HepG2 (cell line): ENCODE results near the gene MCEE. TPM values are rescaled to one million over a fixed set of nuclear protein-coding genes. Genes with fewer than 3 reads are reported as not detected.

Source experiments
- E2F1 ChIP-seq: sonication (generic); formaldehyde crosslinking; IDR thresholded peaks from 2 replicates; pipeline ENCODE4 v1.5.0; 2020; ENCODE audit warnings: missing genetic modification reagents
- ELF3 ChIP-seq: IDR thresholded peaks from 2 replicates; pipeline ENCODE4 v1.6.1; 2016; ENCODE audit warnings: missing genetic modification reagents, missing compliant biosample characterization
- GABPB1 ChIP-seq: IDR thresholded peaks from 2 replicates; pipeline ENCODE4 v1.6.1; 2016; ENCODE audit warnings: mild to moderate bottlenecking, missing genetic modification reagents, moderate library complexity, missing compliant biosample characterization
- GMEB1 ChIP-seq: sonication (generic); formaldehyde crosslinking; IDR thresholded peaks from 2 replicates; pipeline ENCODE4 v1.5.1; 2020; ENCODE audit warnings: missing genetic modification reagents, mild to moderate bottlenecking, borderline replicate concordance
- GRHL1 ChIP-seq: sonication (generic); formaldehyde crosslinking; conservative IDR thresholded peaks from 2 replicates; pipeline ENCODE4 v1.8.0; 2022; ENCODE audit warnings: missing genetic modification reagents
- MYC ChIP-seq: sonication (generic); formaldehyde crosslinking; IDR thresholded peaks from 2 replicates; pipeline ENCODE4 v1.9.0; 2021; ENCODE audit warnings: missing genetic modification reagents, borderline replicate concordance
- SMAD1 ChIP-seq: sonication (generic); formaldehyde crosslinking; IDR thresholded peaks from 2 replicates; pipeline ENCODE4 v1.4.0; 2020; ENCODE audit warnings: missing genetic modification reagents, low read depth, mild to moderate bottlenecking, borderline replicate concordance
- TBX2 ChIP-seq: sonication (generic); formaldehyde crosslinking; IDR thresholded peaks from 2 replicates; pipeline ENCODE4 v1.5.0; 2020; ENCODE audit warnings: missing genetic modification reagents, mild to moderate bottlenecking, borderline replicate concordance
- TCF12 ChIP-seq, 2 experiments: fragments of 450-650 bp in 1 of 2; sonication (generic) in 1 of 2; formaldehyde crosslinking in 1 of 2; IDR thresholded peaks; 2 replicates each; pipeline versions ENCODE4 v1.6.1 to v1.8.0; 2017 to 2022; ENCODE audit warnings: antibody characterized with exemption in 1 of 2, mild to moderate bottlenecking in 1 of 2, missing genetic modification reagents in 1 of 2, moderate library complexity in 1 of 2
- ZBTB46 ChIP-seq: sonication (generic); formaldehyde crosslinking; IDR thresholded peaks from 2 replicates; pipeline ENCODE4 v1.4.0; 2020; ENCODE audit warnings: mild to moderate bottlenecking, missing genetic modification reagents, borderline replicate concordance
- ZNF138 ChIP-seq: sonication (generic); formaldehyde crosslinking; IDR thresholded peaks from 2 replicates; pipeline ENCODE4 v1.5.0; 2020; ENCODE audit warnings: mild to moderate bottlenecking, low read depth, missing genetic modification reagents
- ZNF326 ChIP-seq: sonication (generic); formaldehyde crosslinking; IDR thresholded peaks from 2 replicates; pipeline ENCODE4 v1.4.0; 2020; ENCODE audit warnings: missing genetic modification reagents, borderline replicate concordance
- ZNF510 ChIP-seq: sonication (generic); formaldehyde crosslinking; IDR thresholded peaks from 2 replicates; pipeline ENCODE4 v1.4.0; 2020; ENCODE audit warnings: low read depth, mild to moderate bottlenecking, missing genetic modification reagents
- ZNF543 ChIP-seq: sonication (generic); formaldehyde crosslinking; IDR thresholded peaks from 2 replicates; pipeline ENCODE4 v1.4.0; 2020; ENCODE audit warnings: mild to moderate bottlenecking, missing genetic modification reagents
- ZNF546 ChIP-seq: sonication (generic); formaldehyde crosslinking; conservative IDR thresholded peaks from 2 replicates; pipeline ENCODE4 v1.8.1; 2023; ENCODE audit warnings: mild to moderate bottlenecking, missing genetic modification reagents
- ZNF558 ChIP-seq: sonication (generic); formaldehyde crosslinking; IDR thresholded peaks from 2 replicates; pipeline ENCODE4 v1.9.0; 2022; ENCODE audit warnings: mild to moderate bottlenecking, missing genetic modification reagents, borderline replicate concordance
- ZNF616 ChIP-seq: sonication (generic); formaldehyde crosslinking; IDR thresholded peaks from 2 replicates; pipeline ENCODE4 v1.5.0; 2020; ENCODE audit warnings: low read depth, mild to moderate bottlenecking, missing genetic modification reagents
- ZNF775 ChIP-seq: sonication (generic); formaldehyde crosslinking; IDR thresholded peaks from 2 replicates; pipeline ENCODE4 v1.4.0; 2020; ENCODE audit warnings: missing genetic modification reagents, mild to moderate bottlenecking, moderate library complexity, borderline replicate concordance
- polyA plus RNA-seq, 8 experiments: library from polyadenylated mRNA; depleted of rRNA in 3 of 8; stranded (reverse) in 7 of 8; unstranded in 1 of 8; fragments of >200 nt; fragmentation: Illumina TruSeq in 4 of 8; extraction: Trizol in 4 of 8; gene quantifications; 2 replicates each; pipeline versions ENCODE4 v1.2.1 to v1.2.3, GENCODE V29; 2011 to 2016; ENCODE audit warnings: low read depth in 4 of 8, missing spikeins in 1 of 8, mixed read lengths in 1 of 8; ENCODE audit not compliant: insufficient read depth in 1 of 8
- total RNA-seq, 5 experiments: library from RNA; depleted of rRNA; stranded (reverse); fragments of >200 nt; fragmentation: Illumina TruSeq; extraction: Trizol; gene quantifications; 2 replicates each; pipeline ENCODE4 v1.2.3, GENCODE V29; 2016; ENCODE audit warnings: low read depth in 1 of 5
- TF ChIP-seq, protein P1 (sequence below): sonication (generic); formaldehyde crosslinking; IDR thresholded peaks from 2 replicates; pipeline ENCODE4 v1.5.0; 2020; ENCODE audit warnings: mild to moderate bottlenecking, missing genetic modification reagents, borderline replicate concordance

The MCEE gene
- total and polyA plus RNA-seq, 2 of the 13 experiments (the other 11 are each of a cell fraction or from before 2014, with no cell fraction given): 32.0 to 66.9 TPM

DNA sequence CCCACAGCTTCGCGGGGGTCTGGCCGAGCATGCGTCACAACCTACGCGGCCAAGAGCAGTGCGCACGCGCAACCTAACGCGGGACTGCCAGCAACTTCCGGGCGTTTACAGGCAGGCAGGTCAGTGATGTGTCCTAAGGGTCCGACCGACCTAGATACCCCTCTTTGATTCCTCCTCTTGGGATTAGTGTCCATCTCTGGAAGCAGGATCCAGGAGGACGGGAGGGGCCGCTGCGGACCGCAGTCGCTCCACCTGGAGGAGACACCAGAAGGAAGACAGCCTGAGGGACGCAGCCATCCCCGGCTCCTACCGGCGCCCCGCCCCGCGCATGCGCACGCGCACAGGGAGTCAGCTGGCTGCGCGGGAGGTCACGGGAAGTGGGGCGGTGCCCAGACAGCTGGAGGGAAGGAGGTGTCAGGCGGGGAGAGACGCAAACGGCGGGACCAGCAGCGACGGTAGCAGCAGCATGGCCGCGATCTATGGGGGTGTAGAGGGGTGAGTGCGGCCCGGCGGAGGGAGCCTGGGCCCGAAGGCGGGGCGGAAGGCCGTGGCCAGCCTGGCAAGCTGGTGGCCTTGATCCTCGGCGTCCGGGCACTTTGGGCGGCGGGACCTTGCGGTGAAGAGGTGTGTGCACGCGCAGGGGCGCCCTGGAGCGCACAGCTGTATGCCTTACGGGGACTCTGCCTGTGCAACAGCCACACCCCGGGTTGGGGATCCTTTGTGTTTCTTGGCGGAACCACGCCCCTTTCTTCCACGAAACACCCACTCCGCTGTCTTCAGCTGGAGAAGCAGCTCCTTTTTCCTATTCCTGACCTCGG, 61.6 kb downstream of the MCEE start, which contains the start of gene NAGK (continued):
- TF ChIP-seq GMEB1 (CRISPR knock-in tag) (peak; percentile 94), GRHL1 (CRISPR knock-in tag) (peak; percentile 63), ZNF546 (peak; percentile 92; the same call in 1 of the 2 replicates), ZNF326 (CRISPR knock-in tag) (no peak), ZNF616 (CRISPR knock-in tag) (peak; percentile 88; the same call in 1 of the 2 replicates), MYC (CRISPR knock-in tag) (peak; percentile 93), ZBTB46 (CRISPR knock-in tag) (no peak), ZNF775 (CRISPR knock-in tag) (peak; percentile 8; the same call in 1 of the 2 replicates), TCF12 (IDR thresholded peaks at IDR 0.05) (no peak), TCF12 (CRISPR knock-in tag; IDR thresholded peaks at IDR 0.05) (no peak), E2F1 (peak; percentile 77), TBX2 (CRISPR knock-in tag) (peak; percentile 99), ZNF138 (CRISPR knock-in tag) (peak; percentile 92), GABPB1 (CRISPR knock-in tag) (peak; percentile 95), ZNF543 (CRISPR knock-in tag) (peak; percentile 94; the same call in 1 of the 2 replicates), ZNF558 (CRISPR knock-in tag) (peak; percentile 98; the same call in 1 of the 2 replicates), ZNF510 (CRISPR knock-in tag) (peak; percentile 99), ELF3 (CRISPR knock-in tag) (peak; percentile 88), SMAD1 (peak; percentile 97)
- TF ChIP-seq, protein P1, sequence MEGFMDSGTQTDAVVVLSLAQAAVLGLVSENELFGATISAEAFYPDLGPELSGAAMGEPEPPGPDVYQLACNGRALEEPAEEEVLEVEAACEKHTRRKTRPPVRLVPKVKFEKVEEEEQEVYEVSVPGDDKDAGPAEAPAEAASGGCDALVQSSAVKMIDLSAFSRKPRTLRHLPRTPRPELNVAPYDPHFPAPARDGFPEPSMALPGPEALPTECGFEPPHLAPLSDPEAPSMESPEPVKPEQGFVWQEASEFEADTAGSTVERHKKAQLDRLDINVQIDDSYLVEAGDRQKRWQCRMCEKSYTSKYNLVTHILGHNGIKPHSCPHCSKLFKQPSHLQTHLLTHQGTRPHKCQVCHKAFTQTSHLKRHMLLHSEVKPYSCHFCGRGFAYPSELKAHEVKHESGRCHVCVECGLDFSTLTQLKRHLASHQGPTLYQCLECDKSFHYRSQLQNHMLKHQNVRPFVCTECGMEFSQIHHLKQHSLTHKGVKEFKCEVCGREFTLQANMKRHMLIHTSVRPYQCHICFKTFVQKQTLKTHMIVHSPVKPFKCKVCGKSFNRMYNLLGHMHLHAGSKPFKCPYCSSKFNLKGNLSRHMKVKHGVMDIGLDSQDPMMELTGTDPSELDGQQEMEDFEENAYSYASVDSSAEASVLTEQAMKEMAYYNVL (CRISPR knock-in tag): 0 out of 2 replicates have a peak, but pooled peaks have one; percentile 60
